Small intestine (tissue), 7 donors: ENCODE results near the gene SLC52A1. TPM values are rescaled to one million over a fixed set of nuclear protein-coding genes. Genes with fewer than 3 reads are reported as not detected.

Source experiments
- DNase-seq, 2 donors: peaks; one replicate each; pipeline versions ENCODE4 v3.0.0 to v3.0.0-alpha.2; 2013
- FAIRE-seq: peaks from 2 replicates; lab custom pipeline; 2012; peaks lifted over from hg19 to GRCh38; lab: Jason Lieb, UNC
- H3K27ac ChIP-seq, 3 donors: one replicate each; pipeline ENCODE4 v1.5.1; 2013; ENCODE audit warnings: low read length in 2 of 3, mild to moderate bottlenecking in 2 of 3, control low read depth in 1 of 3, inconsistent platforms in 1 of 3, low read depth in 1 of 3, moderate library complexity in 1 of 3
- H3K27me3 ChIP-seq, 3 donors: one replicate each; pipeline ENCODE4 v1.6.1; 2013; ENCODE audit warnings: low read length in 3 of 3, inconsistent platforms in 1 of 3; ENCODE audit not compliant: control insufficient read depth in 3 of 3, insufficient read depth in 3 of 3
- H3K36me3 ChIP-seq, 3 donors: one replicate each; pipeline ENCODE4 v1.6.1; 2013; ENCODE audit warnings: low read length in 3 of 3, inconsistent platforms in 1 of 3, low read depth in 1 of 3, mild to moderate bottlenecking in 1 of 3, moderate library complexity in 1 of 3; ENCODE audit not compliant: control insufficient read depth in 3 of 3, insufficient read depth in 2 of 3
- H3K4me1 ChIP-seq, 3 donors: one replicate each; pipeline ENCODE4 v1.6.1; 2013; ENCODE audit warnings: low read length in 2 of 3, inconsistent platforms in 1 of 3, low read depth in 1 of 3, mild to moderate bottlenecking in 1 of 3, moderate library complexity in 1 of 3; ENCODE audit not compliant: control insufficient read depth in 3 of 3, insufficient read depth in 2 of 3
- H3K4me3 ChIP-seq, 3 donors: one replicate each; pipeline ENCODE4 v1.5.1; 2013; ENCODE audit warnings: low read length in 3 of 3, control low read depth in 1 of 3, inconsistent platforms in 1 of 3, low read depth in 1 of 3, mild to moderate bottlenecking in 1 of 3, moderate library complexity in 1 of 3
- H3K9me3 ChIP-seq, 2 donors: one replicate each; pipeline ENCODE4 v1.6.1; 2013; ENCODE audit warnings: low read depth in 1 of 2, low read length in 1 of 2; ENCODE audit not compliant: control insufficient read depth in 2 of 2, insufficient read depth in 1 of 2
- WGBS, 3 donors: extraction: QIAGEN DNeasy Blood & Tissue Kit; methylation state at CpG; one replicate each; pipeline ENCODE4 v1.1.7; 2013; 5-methylcytosine and 5-hydroxymethylcytosine counted together
- polyA plus RNA-seq, 4 donors: library from polyadenylated mRNA; stranded (reverse) in 3 of 4; unstranded in 1 of 4; fragments of 200-250 nt in 3 of 4; fragments of 120-200 nt in 1 of 4; gene quantifications; one replicate each; pipeline versions ENCODE4 v1.2.1 to v1.2.3, GENCODE V29; 2013
- donor health status: healthy with polysubstance abuse.
- donor health status: control.
- donor health status: control.
- donor health status: Bipolar disorder and iron deficiency.
- donor health status: healthy.

SLC52A1 gene
- polyA plus RNA-seq, 4 donors: 1.9 to 44.5 (median 29.5) TPM

DNA sequence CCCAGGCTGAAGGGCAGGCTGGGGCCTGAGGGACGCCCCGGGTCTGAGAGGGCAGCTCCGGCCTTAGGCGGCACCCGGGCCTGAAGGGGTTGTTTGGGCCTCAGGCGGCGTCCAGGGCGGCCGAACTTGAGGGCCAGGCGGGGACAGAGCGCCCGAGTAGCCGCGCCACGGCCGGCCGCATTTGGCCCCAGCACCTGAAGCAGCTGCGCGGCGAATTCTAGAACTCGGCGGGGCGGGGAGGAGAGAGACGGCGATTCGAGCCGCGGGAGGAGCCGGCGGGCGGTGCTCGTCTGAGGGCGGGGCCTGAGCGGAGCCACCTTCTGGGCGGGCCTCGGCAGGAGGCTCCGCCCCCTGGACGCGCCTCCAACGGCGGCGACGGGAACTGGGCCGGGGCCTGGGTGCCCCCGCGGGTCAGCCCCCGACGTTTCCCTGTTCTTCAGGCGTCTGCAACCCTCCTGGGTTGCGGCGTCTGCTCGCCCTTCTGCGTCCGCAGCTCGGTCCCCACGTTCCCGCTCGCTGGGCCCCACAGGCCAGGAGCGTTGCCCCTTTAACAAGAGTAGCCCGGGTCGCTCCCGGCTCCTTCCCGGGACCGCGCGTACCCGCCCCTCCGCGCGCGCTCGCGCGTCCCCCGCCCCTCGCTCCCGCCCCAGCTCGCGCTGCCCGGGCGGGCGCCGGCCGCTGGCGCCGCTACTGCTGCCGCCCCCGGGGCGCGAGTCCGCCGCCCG is 37.8 kb downstream of the SLC52A1 start, which contains the start of the genes INCA1 and KIF1C:
Gene INCA1, minus strand, starts transcription at position 221 of the 725 bp plus-strand sequence. CDS start 3,085 bp downstream, outside the sequence.
Gene KIF1C, plus strand, starts transcription at position 649 of the 725 bp plus-strand sequence. CDS start 2,297 bp downstream, outside the sequence.
- 0 to 1% (median 0%) methylated on average over 54 to 93 of the region's 93 CpGs for WGBS, 3 donors
- Histone ChIP-seq H3K9me3 (no peaks in the 10 kb centered on the region), H3K27ac (peak within 1 kb of the TSS; percentile 84 to 93 (median 89)), H3K4me3 (peak within 1 kb of the TSS; percentile 97 to 98 (median 98)), H3K27me3 (no peaks in the 10 kb centered on the region), H3K36me3 (peaks cover 6 to 40% (median 11%) of the 10 kb centered on the region in 3 donors), H3K4me1 (peaks cover 0 to 26% (median 13%) of the 10 kb centered on the region in 3 donors)
- DNase-seq (peak; percentile 92 to 97), FAIRE-seq (no peak)

DNA sequence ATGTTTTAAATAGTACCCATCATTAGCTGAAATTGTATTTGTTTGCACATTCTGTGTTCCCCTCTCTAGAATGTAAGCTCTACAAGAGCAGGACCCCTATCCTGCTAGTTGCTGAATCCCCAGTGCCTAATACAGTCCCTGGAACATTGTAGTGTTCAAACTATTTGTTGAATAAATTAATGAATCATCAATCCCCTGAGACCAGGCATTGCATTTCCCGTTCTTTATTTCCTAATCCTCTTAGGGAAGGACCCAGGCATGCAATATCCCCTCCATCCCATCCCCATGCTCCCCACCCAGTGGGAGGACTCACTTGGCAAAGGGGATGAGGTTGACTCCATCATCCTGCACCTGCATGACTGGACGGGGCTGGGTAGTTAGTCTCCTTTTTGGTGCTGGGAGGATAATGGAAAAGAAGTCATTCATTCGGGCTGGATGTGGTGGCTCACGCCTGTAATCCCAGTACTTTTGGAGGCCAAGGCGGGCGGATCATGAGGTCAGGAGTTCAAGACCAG is 41.1 kb downstream of the SLC52A1 start:
- H3K4me1 ChIP-seq: peaks cover 0 to 10% (median 2%) of the 10 kb centered on the region in 3 donors
- no peak for FAIRE-seq

DNA sequence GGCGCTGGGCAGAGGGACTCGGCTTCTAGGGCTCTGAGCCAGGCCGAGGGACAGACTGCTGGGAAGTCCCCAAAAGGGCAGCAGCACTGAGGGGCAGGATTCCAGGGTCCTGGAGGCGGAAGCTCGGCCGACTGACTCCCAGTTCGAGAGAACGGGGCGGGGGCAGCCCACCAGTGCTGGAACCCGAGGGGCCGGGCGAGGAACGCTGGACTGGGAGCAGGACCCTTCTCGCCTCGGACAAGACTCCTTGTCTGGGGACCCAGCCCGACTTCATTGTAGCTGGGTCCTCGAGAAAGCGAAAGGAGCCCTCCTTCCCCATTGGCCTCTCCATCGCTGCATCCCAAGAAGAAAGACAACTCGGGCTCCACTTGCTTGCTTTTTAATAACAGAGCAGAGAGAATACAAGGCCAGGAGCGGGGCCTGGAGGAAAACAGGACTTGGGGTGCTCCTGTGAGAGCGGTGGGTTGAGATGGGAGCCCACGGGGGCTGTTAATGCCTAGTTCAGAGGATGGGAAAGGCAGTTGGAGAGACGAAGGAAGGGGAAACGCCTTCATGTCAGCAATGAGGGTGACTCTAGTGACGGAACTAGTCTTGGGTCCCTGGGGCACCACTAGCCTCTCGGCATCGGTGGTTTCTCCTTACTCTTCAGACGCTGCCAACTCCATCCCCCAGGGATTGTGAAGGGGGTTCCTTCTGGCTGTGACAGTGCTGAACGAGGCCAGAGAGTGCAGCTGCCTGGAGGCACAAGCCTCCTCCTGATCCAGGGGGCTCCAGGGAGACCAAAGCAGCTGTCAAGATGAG is 47.3 kb downstream of the SLC52A1 start:
- no peaks in the 10 kb centered on the region for H3K9me3 ChIP-seq
- peaks cover 0 to 12% (median 0%) of the 10 kb centered on the region in 3 donors for H3K36me3 ChIP-seq
- no peak for DNase-seq
- peak overlapping the region; percentile 81 to 86 (median 84) for H3K4me3 ChIP-seq
- peak overlapping the region; percentile 86 to 91 (median 90) for H3K27ac ChIP-seq
- H3K4me1 ChIP-seq: peaks cover 5 to 27% (median 16%) of the 10 kb centered on the region in 3 donors
- no peaks in the 10 kb centered on the region for H3K27me3 ChIP-seq
- FAIRE-seq: no peak
- WGBS, 3 donors: 4 to 12% (median 9%) methylated on average over 29 to 30 of the region's 30 CpGs

More for the DNA sequence above, 41.1 kb downstream of the SLC52A1 start:
- WGBS, 3 donors: 83 to 85% (median 84%) methylated on average over 6 of the region's 6 CpGs
- peaks cover 0 to 10% (median 0%) of the 10 kb centered on the region in 3 donors for H3K36me3 ChIP-seq
- no peak for DNase-seq
- H3K27me3 ChIP-seq: no peaks in the 10 kb centered on the region
- H3K27ac ChIP-seq: no peak overlapping the region
- H3K9me3 ChIP-seq: no peaks in the 10 kb centered on the region
- no peak overlapping the region for H3K4me3 ChIP-seq

DNA sequence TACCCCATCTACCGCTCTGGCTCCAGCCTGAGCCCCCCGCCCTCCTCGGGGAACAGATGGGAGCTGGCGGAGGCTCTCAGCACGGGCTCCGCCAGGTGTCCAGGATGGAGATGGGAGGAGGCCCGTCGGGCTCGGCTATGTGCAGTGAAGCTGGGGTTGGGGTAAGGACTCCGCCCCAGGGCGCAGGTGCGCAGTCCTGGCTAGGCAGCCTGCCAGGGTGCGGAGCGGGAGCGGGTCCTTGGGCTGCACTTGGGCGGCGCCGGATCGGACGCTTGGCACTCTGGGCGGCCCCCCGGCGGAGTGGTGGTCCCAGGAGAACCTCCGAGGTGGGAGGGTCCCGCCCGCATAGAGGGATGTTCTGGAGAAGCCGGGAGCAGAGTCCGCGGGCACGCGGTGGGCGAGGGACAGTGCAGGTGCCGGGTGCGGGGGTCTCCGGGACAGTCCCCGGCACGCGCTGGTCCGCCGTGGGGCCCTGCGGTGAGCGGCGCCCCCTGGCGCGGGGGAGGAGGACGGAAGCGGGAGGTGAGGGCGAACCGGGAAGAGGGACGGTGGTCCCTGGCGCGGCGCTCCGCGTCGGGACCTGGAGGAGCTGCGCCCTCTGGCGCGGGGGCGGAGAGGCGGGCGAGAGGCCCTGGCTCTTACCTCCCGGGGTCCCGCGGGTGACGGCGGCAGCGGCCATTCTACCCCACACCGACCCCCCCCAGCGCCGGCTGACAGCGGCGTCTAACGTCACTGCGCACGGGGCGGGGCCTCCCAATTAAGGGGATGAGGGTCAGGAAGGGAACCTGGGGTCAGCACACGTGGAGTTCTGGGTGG is 48.1 kb downstream of the SLC52A1 start, which contains the start of gene CAMTA2:
Gene CAMTA2, minus strand, starts transcription at position 725 of the 816 bp plus-strand sequence. CDS start 1,453 bp downstream, outside the sequence.
- 0 to 1% (median 0%) methylated on average over 31 to 78 of the region's 78 CpGs for WGBS, 3 donors
- Histone ChIP-seq H3K36me3 (peaks cover 0 to 20% (median 3%) of the 10 kb centered on the region in 3 donors), H3K4me1 (peaks cover 5 to 27% (median 16%) of the 10 kb centered on the region in 3 donors), H3K4me3 (peak within 1 kb of the TSS; percentile 81 to 86 (median 84)), H3K27ac (peak within 1 kb of the TSS; percentile 86 to 91 (median 90)), H3K9me3 (no peaks in the 10 kb centered on the region), H3K27me3 (no peaks in the 10 kb centered on the region)
- DNase-seq (peak; percentile 84 to 92), FAIRE-seq (no peak)

DNA sequence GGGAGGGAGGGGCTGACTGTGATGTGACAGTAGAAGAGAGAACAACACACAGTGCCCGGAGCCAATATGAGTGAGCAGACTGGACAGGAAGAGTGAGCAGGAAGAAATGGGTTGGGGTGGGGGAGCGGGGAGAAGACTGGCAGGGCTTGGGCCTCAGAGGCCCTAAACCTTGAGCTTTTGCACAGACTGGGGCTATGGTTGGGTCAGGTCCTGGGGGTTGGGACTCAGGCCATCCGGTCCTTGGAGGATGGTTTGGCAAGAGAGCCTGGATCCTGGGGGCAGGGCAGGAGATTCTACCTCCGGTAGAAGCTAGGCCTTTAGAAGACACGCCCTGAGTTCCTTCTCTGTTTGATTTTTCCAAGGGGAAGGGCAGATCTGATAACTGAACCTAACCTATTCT is 48.8 kb downstream of the SLC52A1 start:
- Histone ChIP-seq H3K27ac (peak overlapping the region; percentile 86 to 91 (median 90)), H3K36me3 (peaks cover 0 to 27% (median 3%) of the 10 kb centered on the region in 3 donors), H3K9me3 (no peaks in the 10 kb centered on the region), H3K4me3 (peak overlapping the region in 2 of 3 donors; percentile 84 to 86), H3K27me3 (no peaks in the 10 kb centered on the region), H3K4me1 (peaks cover 5 to 27% (median 16%) of the 10 kb centered on the region in 3 donors)
- FAIRE-seq: no peak
- 23 to 38% (median 26%) methylated on average over 5 of the region's 5 CpGs for WGBS, 3 donors
- peak in 1 of 2 donors; percentile 57 for DNase-seq

Other genes starting within 250 kb of the SLC52A1 start
- gene VMO1, start 249.1 kb downstream of the SLC52A1 start, polyA plus RNA-seq: 1 to 10 TPM; 1.3 to 6.9 (median 4.2) TPM
- gene GLTPD2, start 246.5 kb downstream of the SLC52A1 start, polyA plus RNA-seq: 10 to 100 TPM in 3 of 4 donors, 1 to 10 TPM in 1; 4.2 to 49.4 (median 33.8) TPM
- 100 to 1,000 TPM in 3 of 4 donors, 10 to 100 TPM in 1; 87.8 to 219 (median 174) TPM for gene PSMB6, start 239.3 kb downstream of the SLC52A1 start, polyA plus RNA-seq
- gene PLD2, start 228.3 kb downstream of the SLC52A1 start, polyA plus RNA-seq: 10 to 100 TPM in 2 of 4 donors, 1 to 10 TPM in 2; 9.2 to 18.8 (median 10.7) TPM
- gene MINK1, start 202.1 kb downstream of the SLC52A1 start, polyA plus RNA-seq: 100 to 1,000 TPM in 1 of 4 donors, 10 to 100 TPM in 3; 49.2 to 110 (median 64.7) TPM
- 1 to 10 TPM in 2 of 4 donors, under 1 TPM in 2; 0.45 to 2.2 (median 1.2) TPM for gene C17orf107, start 135.9 kb downstream of the SLC52A1 start, polyA plus RNA-seq
- under 1 TPM; 0.27 to 0.66 (median 0.41) TPM for gene CHRNE, start 132.3 kb downstream of the SLC52A1 start, polyA plus RNA-seq
- gene GP1BA, start 103.1 kb downstream of the SLC52A1 start, polyA plus RNA-seq: 1 to 10 TPM in 1 of 4 donors, under 1 TPM in 1, not detected in 2; 0.06 to 1.4 TPM
- 10 to 100 TPM; 46.1 to 79.2 (median 60.8) TPM for gene SLC25A11, start 95.4 kb downstream of the SLC52A1 start, polyA plus RNA-seq
- 100 to 1,000 TPM; 108 to 132 (median 123) TPM for gene RNF167, start 95.2 kb downstream of the SLC52A1 start, polyA plus RNA-seq
- 1,000 to 10,000 TPM in 1 of 4 donors, 100 to 1,000 TPM in 3; 501 to 1,180 (median 908) TPM for gene PFN1, start 86.9 kb downstream of the SLC52A1 start, polyA plus RNA-seq
- 10 to 100 TPM; 10.7 to 98.0 (median 27.5) TPM for gene ENO3, start 84.3 kb downstream of the SLC52A1 start, polyA plus RNA-seq
- 100 to 1,000 TPM in 1 of 4 donors, 10 to 100 TPM in 3; 76.7 to 101 (median 80.0) TPM for gene SPAG7, start 67.6 kb downstream of the SLC52A1 start, polyA plus RNA-seq
- gene CAMTA2, start 47.8 kb downstream of the SLC52A1 start, polyA plus RNA-seq: 10 to 100 TPM; 34.1 to 93.7 (median 58.6) TPM
- gene INCA1, start 37.9 kb downstream of the SLC52A1 start, polyA plus RNA-seq: 1 to 10 TPM; 2.1 to 4.9 (median 4.0) TPM
- 100 to 1,000 TPM in 1 of 4 donors, 10 to 100 TPM in 3; 67.4 to 141 (median 82.5) TPM for gene KIF1C, start 37.5 kb downstream of the SLC52A1 start, polyA plus RNA-seq
- gene ZFP3, start 43.0 kb upstream of the SLC52A1 start, polyA plus RNA-seq: 1 to 10 TPM; 2.7 to 9.5 (median 3.7) TPM
- 10 to 100 TPM in 1 of 4 donors, 1 to 10 TPM in 3; 6.3 to 11.2 (median 8.3) TPM for gene ZNF232, start 76.5 kb upstream of the SLC52A1 start, polyA plus RNA-seq
- under 1 TPM in 2 of 4 donors, not detected in 2; 0.03 to 0.44 TPM for gene USP6, start 80.6 kb upstream of the SLC52A1 start, polyA plus RNA-seq
- gene ZNF594, start 156.4 kb upstream of the SLC52A1 start, polyA plus RNA-seq: 10 to 100 TPM in 1 of 4 donors, 1 to 10 TPM in 1, under 1 TPM in 2; 0.22 to 14.0 (median 0.94) TPM
- 1 to 10 TPM in 3 of 4 donors, under 1 TPM in 1; 0.22 to 4.4 (median 3.0) TPM for gene SCIMP, start 199.4 kb upstream of the SLC52A1 start, polyA plus RNA-seq
- 10 to 100 TPM; 14.5 to 37.1 (median 16.0) TPM for gene RABEP1, start 246.9 kb upstream of the SLC52A1 start, polyA plus RNA-seq